T-cell (primary cell): Measurements from ENCODE around the gene IFIT1B. TPM values are rescaled to one million over a fixed set of nuclear protein-coding genes. Genes with fewer than 3 reads are reported as not detected.
"Not testable (repeated sequence)": the region's sequence is repeated elsewhere in the genome, so short reads cannot be mapped to it uniquely, and the experiment has no call there.

Source experiments
- ATAC-seq, 4 experiments: fragments of 200-7000 bp in 3 of 4; fragments of 150-1000 bp in 1 of 4; cut with Tn5 transposase; replicated peaks in 1 of 4; 1 replicate in 3 of 4; 2 replicates in 1 of 4; pipeline ENCODE4 v1.10.0; 2021; ENCODE audit warnings: moderate library complexity in 3 of 4, mild to moderate bottlenecking in 2 of 4, moderate number of reproducible peaks in 1 of 4
- CTCF ChIA-PET, 2 donors: fragments of 300-600 bp; sonication (Branson Sonifier 250); formaldehyde crosslinking; loops; one replicate each; lab custom pipeline; 2022; ENCODE audit warnings: antibody characterized with exemption in 2 of 2; lab: Charles Lee
- POLR2A ChIA-PET, 2 donors: fragments of 300-600 bp; sonication (Branson Sonifier 250); formaldehyde crosslinking; loops; one replicate each; lab custom pipeline; 2022; ENCODE audit warnings: antibody characterized with exemption in 2 of 2; lab: Charles Lee
- DNase-seq, 35 experiments: peaks; one replicate each; pipeline versions ENCODE4 v3.0.0 to v3.0.0-alpha.2; 2013 to 2023
- H3K27ac ChIP-seq: one replicate; pipeline ENCODE4 v1.5.1; 2013; ENCODE audit warnings: low read length
- H3K27me3 ChIP-seq, 2 experiments: replicated peaks in 1 of 2; 1 replicate in 1 of 2; 2 replicates in 1 of 2; pipeline versions ENCODE4 v1.6.1 to v1.7.0; 2013; ENCODE audit warnings: low read length in 1 of 2, mixed read lengths in 1 of 2; ENCODE audit not compliant: control insufficient read depth in 2 of 2, insufficient read depth in 2 of 2; ENCODE audit errors: extremely low read depth in 1 of 2
- H3K36me3 ChIP-seq, 2 donors: 1 replicate in 1 of 2; 2 replicates in 1 of 2; pipeline versions ENCODE4 v1.6.1 to v1.7.0; 2013; ENCODE audit warnings: low read length in 1 of 2; ENCODE audit not compliant: control insufficient read depth in 2 of 2, insufficient read depth in 1 of 2; ENCODE audit errors: extremely low read depth in 1 of 2
- H3K4me1 ChIP-seq, 2 experiments: 1 replicate in 1 of 2; 2 replicates in 1 of 2; pipeline versions ENCODE4 v1.6.1 to v1.7.0; 2013; ENCODE audit warnings: low read length in 2 of 2, mixed read lengths in 1 of 2; ENCODE audit not compliant: insufficient read depth in 2 of 2, control insufficient read depth in 1 of 2; ENCODE audit errors: extremely low read depth in 1 of 2
- H3K4me3 ChIP-seq, 2 donors: 1 replicate in 1 of 2; 2 replicates in 1 of 2; pipeline versions ENCODE4 v1.5.1 to v1.7.0; 2013; ENCODE audit warnings: mild to moderate bottlenecking in 2 of 2, low read length in 1 of 2, moderate library complexity in 1 of 2; ENCODE audit not compliant: control insufficient read depth in 1 of 2; ENCODE audit errors: extremely low read depth in 1 of 2
- H3K9me3 ChIP-seq: 2 replicates; pipeline ENCODE4 v1.7.0; 2013
- H3K27ac Mint-ChIP-seq, 2 donors: one replicate each; pipeline ENCODE4 v1.8.0; 2020 to 2021; ENCODE audit warnings: mild to moderate bottlenecking in 2 of 2, mixed read lengths in 2 of 2
- H3K27me3 Mint-ChIP-seq, 2 donors: one replicate each; pipeline ENCODE4 v1.8.0; 2021 to 2022; ENCODE audit warnings: mixed read lengths in 2 of 2
- H3K36me3 Mint-ChIP-seq: one replicate; pipeline ENCODE4 v1.8.0; 2021; ENCODE audit warnings: mixed read lengths
- H3K4me1 Mint-ChIP-seq, 3 donors: one replicate each; pipeline ENCODE4 v1.8.0; 2020 to 2022; ENCODE audit warnings: mixed read lengths in 3 of 3, mild to moderate bottlenecking in 1 of 3
- H3K4me3 Mint-ChIP-seq, 3 donors: one replicate each; pipeline ENCODE4 v1.8.0; 2020 to 2022; ENCODE audit warnings: mild to moderate bottlenecking in 3 of 3, mixed read lengths in 3 of 3, moderate library complexity in 3 of 3
- H3K9me3 Mint-ChIP-seq, 3 donors: one replicate each; pipeline ENCODE4 v1.8.0; 2020 to 2022; ENCODE audit warnings: mixed read lengths in 3 of 3
- WGBS: methylation state at CpG from one replicate; pipeline ENCODE4 v1.1.5; 2013; ENCODE audit warnings: missing lambda C conversion rate; ENCODE audit not compliant: insufficient coverage; 5-methylcytosine and 5-hydroxymethylcytosine counted together
- total RNA-seq, 35 experiments: library from RNA in 6 of 35; stranded (reverse) in 6 of 35; fragments of 120-200 nt in 1 of 35; gene quantifications; one replicate each; pipeline versions ENCODE4 v1.2.1 to v1.2.4 and lab custom pipeline; 2013 to 2026

The IFIT1B gene
- total RNA-seq, 5 donors from 2014 or later (not counting 1 experiment from before 2014, with no cell fraction given) = not detected

- no CpG with 5 or more reads among the region's 5 CpGs for WGBS
- H3K36me3 ChIP-seq, H3K4me3 ChIP-seq, H3K27ac Mint-ChIP-seq, ATAC-seq, H3K27me3 Mint-ChIP-seq, CTCF ChIA-PET, H3K27ac ChIP-seq, DNase-seq, H3K9me3 ChIP-seq, H3K4me3 Mint-ChIP-seq, H3K9me3 Mint-ChIP-seq, POLR2A ChIA-PET, H3K27me3 ChIP-seq: not testable (repeated sequence)
- peaks cover 6 to 15% of the 10 kb centered on the region in 2 experiments for H3K4me1 ChIP-seq
- Mint-ChIP-seq H3K36me3 (peaks cover 12% of the 10 kb centered on the region), H3K4me1 (peaks cover 30 to 37% (median 33%) of the 10 kb centered on the region in 3 donors)
Measured at GRCh38 chr10:89410551-89410950, 32.7 kb downstream of the IFIT1B start.

DNA sequence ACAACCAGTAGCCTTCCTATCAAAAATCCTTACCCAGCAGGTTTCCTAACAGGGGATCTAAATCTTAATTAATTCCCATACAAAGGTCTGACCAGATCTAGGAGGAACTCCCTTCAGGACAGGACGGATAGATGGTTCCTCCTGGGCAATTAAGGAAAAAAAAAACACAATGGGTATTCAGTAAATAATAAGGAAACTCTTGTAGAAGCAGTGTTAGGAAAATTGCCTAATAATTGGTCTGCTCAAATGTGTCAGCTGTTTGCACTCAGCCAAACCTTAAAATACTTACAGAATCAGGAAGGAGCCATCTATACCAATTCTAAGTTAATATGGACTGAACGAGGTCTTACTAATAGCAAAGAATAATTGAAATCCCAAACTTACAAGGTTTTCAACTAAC is 33.3 kb downstream of the IFIT1B start:
- H3K9me3 ChIP-seq, H3K27me3 Mint-ChIP-seq, H3K9me3 Mint-ChIP-seq, H3K27me3 ChIP-seq, DNase-seq, H3K27ac ChIP-seq, H3K36me3 ChIP-seq, H3K4me3 ChIP-seq, CTCF ChIA-PET, POLR2A ChIA-PET, H3K4me3 Mint-ChIP-seq, H3K27ac Mint-ChIP-seq, ATAC-seq: not testable (repeated sequence)
- peaks cover 11% of the 10 kb centered on the region for H3K36me3 Mint-ChIP-seq
- H3K4me1 Mint-ChIP-seq = peaks cover 36 to 38% (median 38%) of the 10 kb centered on the region in 3 donors
- WGBS = 100% methylated on average over 1 of the region's 2 CpGs
- peaks cover 9 to 21% of the 10 kb centered on the region in 2 experiments for H3K4me1 ChIP-seq

DNA sequence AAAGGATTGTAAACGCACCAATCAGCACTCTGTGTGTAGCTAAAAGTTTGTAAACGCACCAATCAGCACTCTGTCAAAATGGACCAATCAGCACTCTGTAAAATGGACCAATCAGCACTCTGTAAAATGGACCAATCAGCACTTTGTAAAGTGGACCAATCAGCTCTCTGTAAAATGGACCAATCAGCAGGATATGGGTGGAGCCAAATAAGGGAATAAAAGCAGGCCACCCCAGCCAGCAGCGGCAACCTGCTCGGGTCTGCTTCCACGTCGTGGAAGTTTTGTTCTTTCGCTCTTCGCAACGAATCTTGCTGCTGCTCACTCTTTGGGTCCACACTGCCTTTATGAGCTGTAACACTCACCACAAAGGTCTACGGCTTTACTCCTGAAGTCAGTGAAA is 34.4 kb downstream of the IFIT1B start:
- peak in 26 of 35 experiments; percentile 11 to 60 (median 36) for DNase-seq
- Histone ChIP-seq H3K4me3 (peak overlapping the region in 1 of 2 donors; percentile 21), H3K4me1 (peaks cover 12 to 26% of the 10 kb centered on the region in 2 experiments)
- H3K27ac Mint-ChIP-seq = peak overlapping the region; percentile 53 to 78
- not testable (repeated sequence) for H3K36me3 ChIP-seq, H3K27me3 ChIP-seq, ATAC-seq, H3K27me3 Mint-ChIP-seq, H3K9me3 ChIP-seq, H3K9me3 Mint-ChIP-seq, H3K27ac ChIP-seq
- peak overlapping the region; percentile 55 to 97 (median 56) for H3K4me3 Mint-ChIP-seq
- WGBS = 86% methylated on average over 10 of the region's 10 CpGs
- peaks cover 12% of the 10 kb centered on the region for H3K36me3 Mint-ChIP-seq
- POLR2A ChIA-PET = interaction anchor here in 1 of 2 donors (0.8 kb wide), 1 partner anchor 21 kb away, joined by 3 read pairs; no protein-coding TSS in a partner anchor
- CTCF ChIA-PET = interaction anchor here in 1 of 2 donors (0.6 kb wide), 2 partner anchors 24 to 59 kb away, joined by 3 to 4 read pairs; no protein-coding TSS in a partner anchor
- H3K4me1 Mint-ChIP-seq = peaks cover 43 to 48% (median 44%) of the 10 kb centered on the region in 3 donors

DNA sequence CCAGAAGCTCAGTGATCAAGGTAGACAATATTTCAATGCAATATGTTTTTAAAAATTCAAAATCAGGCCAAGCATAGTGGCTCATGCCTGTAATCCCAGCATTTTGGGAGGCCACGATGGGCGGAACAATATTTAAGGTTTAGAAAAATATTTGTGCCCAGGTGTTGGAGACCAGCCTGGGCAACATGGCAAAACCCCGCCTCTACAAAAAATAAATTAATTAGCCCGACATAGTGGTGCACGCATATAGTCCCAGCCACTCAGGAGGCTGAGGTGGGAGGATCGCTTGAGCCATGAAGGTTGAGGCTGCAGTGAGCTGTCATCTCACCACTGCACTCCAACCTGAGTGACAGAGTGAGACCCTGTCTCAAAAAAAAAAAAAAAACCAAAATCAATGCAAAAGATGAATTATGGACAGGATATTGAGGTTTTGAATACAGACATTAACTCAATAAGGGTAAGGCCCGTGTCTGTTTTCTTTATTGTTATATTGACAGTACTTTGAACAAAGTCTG is 35.6 kb downstream of the IFIT1B start:
- H3K4me3 ChIP-seq = peak overlapping the region; percentile 88 to 98
- peak overlapping the region; percentile 95 to 98 for H3K27ac Mint-ChIP-seq
- no peak for DNase-seq
- no peaks in the 10 kb centered on the region for H3K27me3 Mint-ChIP-seq
- peak overlapping the region; percentile 97 for H3K27ac ChIP-seq
- no peak for ATAC-seq
- 33% methylated on average over 1 of the region's 7 CpGs for WGBS
- H3K36me3 ChIP-seq = peaks cover 0 to 13% of the 10 kb centered on the region in 2 donors
- H3K36me3 Mint-ChIP-seq = peaks cover 21% of the 10 kb centered on the region
- H3K4me1 ChIP-seq = peaks cover 12 to 36% of the 10 kb centered on the region in 2 experiments
- ChIA-PET CTCF (interaction anchor here (0.6 to 2.3 kb wide), 10 partner anchors 15 to 288 kb away, joined by 3 to 29 read pairs (median 6); partner anchors contain the start of genes IFIT1 (in 1 of the 2), KIF20B (in 1 of the 2) and LIPA (in 1 of the 2)), POLR2A (interaction anchor here (0.6 to 2.9 kb wide), 11 partner anchors 12 to 426 kb away, joined by 3 to 37 read pairs (median 5); partner anchors contain the start of genes IFIT1 (in 2 of the 2) and LIPA (in 1 of the 2))
- no peaks in the 10 kb centered on the region for H3K9me3 Mint-ChIP-seq
- H3K4me3 Mint-ChIP-seq = peak overlapping the region; percentile 90 to 97 (median 92)
- no peaks in the 10 kb centered on the region for H3K9me3 ChIP-seq
- no peaks in the 10 kb centered on the region for H3K27me3 ChIP-seq
- H3K4me1 Mint-ChIP-seq = peaks cover 55 to 60% (median 55%) of the 10 kb centered on the region in 3 donors

GRCh38 chr10:89414146-89414878 is 36.5 kb downstream of the IFIT1B start, which contains the start of gene IFIT5:
TSS of gene IFIT5 (plus strand) at chr10:89414568. CDS start at chr10:89414799, 231 bp downstream.
- WGBS = under 1% methylated on average over 48 of the region's 48 CpGs
- Mint-ChIP-seq H3K27me3 (no peaks in the 10 kb centered on the region), H3K27ac (peak within 1 kb of the TSS; percentile 96 to 98), H3K4me3 (peak within 1 kb of the TSS; percentile 90 to 97 (median 92)), H3K36me3 (peaks cover 18% of the 10 kb centered on the region), H3K4me1 (peaks cover 57 to 65% (median 60%) of the 10 kb centered on the region in 3 donors), H3K9me3 (no peaks in the 10 kb centered on the region)
- ChIA-PET POLR2A (interaction anchor here (0.5 to 2.9 kb wide), 14 partner anchors 13 to 1989 kb away, joined by 3 to 37 read pairs (median 5); partner anchors contain the start of genes IFIT1 (in 2 of the 2), KIF20B (in 1 of the 2) and LIPA (in 1 of the 2)), CTCF (interaction anchor here in 1 of 2 donors (0.6 to 2.3 kb wide), 19 partner anchors 9 to 482 kb away, joined by 3 to 29 read pairs (median 3); partner anchors contain the start of genes IFIT1, IFIT2, KIF20B and LIPA)
- peak within 1 kb of the TSS; percentile 97 for H3K27ac ChIP-seq
- peaks cover 12 to 37% of the 10 kb centered on the region in 2 experiments for H3K4me1 ChIP-seq
- peaks cover 0 to 13% of the 10 kb centered on the region in 2 donors for H3K36me3 ChIP-seq
- no peaks in the 10 kb centered on the region for H3K9me3 ChIP-seq
- DNase-seq (peak; percentile 44 to 80 (median 62)), ATAC-seq (peak; percentile 82 to 85 (median 83))
- H3K27me3 ChIP-seq = no peaks in the 10 kb centered on the region
- peak within 1 kb of the TSS; percentile 88 to 98 for H3K4me3 ChIP-seq
